VCaP (cell line): ENCODE data around the gene EGFLAM.

Source experiments
- H3K27ac ChIP-seq: fragments of 450-650 bp; 2 replicates; pipeline ENCODE4 v1.5.1; 2017
- CTCF ChIP-seq: fragments of 450-650 bp; conservative IDR thresholded peaks from 2 replicates; pipeline ENCODE4 v1.5.1; 2017; ENCODE audit warnings: mild to moderate bottlenecking, moderate library complexity

EGFLAM gene

GRCh38 chr5:38250763-38251448 is 7.5 kb upstream of the EGFLAM start:
- TF ChIP-seq CTCF: no peak
- H3K27ac ChIP-seq: no peak overlapping the region

GRCh38 chr5:38253759-38254158 is 4.6 kb upstream of the EGFLAM start:
- no peak for TF ChIP-seq CTCF
- no peak overlapping the region for H3K27ac ChIP-seq

GRCh38 chr5:38257308-38258041 is 884 bp upstream of the EGFLAM start:
- H3K27ac ChIP-seq: no peak overlapping the region
- no peak for TF ChIP-seq CTCF

GRCh38 chr5:38258042-38258318 is 379 bp upstream of the EGFLAM start:
- no peak for TF ChIP-seq CTCF
- no peak overlapping the region for H3K27ac ChIP-seq

- peak; percentile 36 for TF ChIP-seq CTCF
- H3K27ac ChIP-seq: peak overlapping the region; percentile 46; the same call in 1 of the 2 replicates
Observed at GRCh38 chr5:38259062-38259808, 876 bp downstream of the EGFLAM start.

- TF ChIP-seq CTCF: no peak
- H3K27ac ChIP-seq: no peak overlapping the region
Observed at GRCh38 chr5:38259809-38260160, 1.4 kb downstream of the EGFLAM start.

GRCh38 chr5:38263983-38264382 is 5.6 kb downstream of the EGFLAM start:
- H3K27ac ChIP-seq: no peak overlapping the region
- TF ChIP-seq CTCF: no peak
